ENCODE results near the gene CD40.

DNA sequence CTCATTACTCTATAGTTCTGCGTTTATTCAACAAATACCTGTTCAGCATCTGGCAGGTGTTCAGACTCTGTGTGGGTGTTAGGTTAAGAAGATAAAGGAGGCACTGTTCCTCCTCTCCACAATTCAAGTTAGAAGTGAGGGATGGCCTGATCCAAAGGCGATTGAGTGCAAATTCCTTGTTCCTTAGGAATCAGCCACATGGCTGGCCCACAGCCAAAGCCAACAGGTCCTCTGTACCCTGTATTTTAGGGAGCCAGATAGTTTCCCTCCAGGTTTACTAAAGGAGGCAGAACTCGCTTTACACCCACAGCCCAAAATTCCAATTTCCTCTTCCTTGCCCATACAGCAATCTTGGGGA lies 5.0 kb upstream of the CD40 start:
- TF ChIP-seq, protein P1, sequence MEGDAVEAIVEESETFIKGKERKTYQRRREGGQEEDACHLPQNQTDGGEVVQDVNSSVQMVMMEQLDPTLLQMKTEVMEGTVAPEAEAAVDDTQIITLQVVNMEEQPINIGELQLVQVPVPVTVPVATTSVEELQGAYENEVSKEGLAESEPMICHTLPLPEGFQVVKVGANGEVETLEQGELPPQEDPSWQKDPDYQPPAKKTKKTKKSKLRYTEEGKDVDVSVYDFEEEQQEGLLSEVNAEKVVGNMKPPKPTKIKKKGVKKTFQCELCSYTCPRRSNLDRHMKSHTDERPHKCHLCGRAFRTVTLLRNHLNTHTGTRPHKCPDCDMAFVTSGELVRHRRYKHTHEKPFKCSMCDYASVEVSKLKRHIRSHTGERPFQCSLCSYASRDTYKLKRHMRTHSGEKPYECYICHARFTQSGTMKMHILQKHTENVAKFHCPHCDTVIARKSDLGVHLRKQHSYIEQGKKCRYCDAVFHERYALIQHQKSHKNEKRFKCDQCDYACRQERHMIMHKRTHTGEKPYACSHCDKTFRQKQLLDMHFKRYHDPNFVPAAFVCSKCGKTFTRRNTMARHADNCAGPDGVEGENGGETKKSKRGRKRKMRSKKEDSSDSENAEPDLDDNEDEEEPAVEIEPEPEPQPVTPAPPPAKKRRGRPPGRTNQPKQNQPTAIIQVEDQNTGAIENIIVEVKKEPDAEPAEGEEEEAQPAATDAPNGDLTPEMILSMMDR (IDR thresholded peaks at IDR 0.05), result no peak
- no peak for TF ChIP-seq POLR2A (IDR thresholded peaks at IDR 0.05)
